ENCODE results near the gene CR1L. TPM values are rescaled to one million over a fixed set of nuclear protein-coding genes. Genes with fewer than 3 reads are reported as not detected.

The CR1L gene
- total RNA-seq, 4 donors from 2014 or later, result not detected

- H3K36me3 ChIP-seq, result no peaks in the 10 kb centered on the region
- H3K9me3 ChIP-seq, result no peaks in the 10 kb centered on the region
- H3K4me1 ChIP-seq, result no peaks in the 10 kb centered on the region
- no peaks in the 10 kb centered on the region for H3K27me3 ChIP-seq
- intact Hi-C loops (cut with DNase I; ENCODE audit: low total_unique reads) (no loop called here), in situ Hi-C loops (cut with MboI; ENCODE audit: low sequenced_read_pairs in 4 of 4) (no loop called here)
- H3K4me3 ChIP-seq, result no peak overlapping the region
- DNase-seq, result no peak
- TF ChIP-seq CTCF (IDR thresholded peaks at IDR 0.05 in 4 of 5, conservative IDR thresholded peaks at IDR 0.05 in 1 of 5) (no peak), POLR2A (IDR thresholded peaks at IDR 0.05) (no peak)
- H3K27ac ChIP-seq, result no peak overlapping the region
- ATAC-seq, result no peak
Observed at GRCh38 chr1:207740207-207740606, 95.3 kb downstream of the CR1L start.

- Histone ChIP-seq H3K9me3 (no peaks in the 10 kb centered on the region), H3K27ac (no peak overlapping the region), H3K4me1 (no peaks in the 10 kb centered on the region), H3K27me3 (no peaks in the 10 kb centered on the region), H3K36me3 (no peaks in the 10 kb centered on the region), H3K4me3 (no peak overlapping the region)
- in situ Hi-C loops (cut with MboI; ENCODE audit: low sequenced_read_pairs in 4 of 4) (no loop called here), intact Hi-C loops (cut with DNase I; ENCODE audit: low total_unique reads) (no loop called here)
- ATAC-seq (no peak), DNase-seq (no peak)
- TF ChIP-seq POLR2A (IDR thresholded peaks at IDR 0.05), result no peak
- no peak for TF ChIP-seq CTCF (IDR thresholded peaks at IDR 0.05 in 4 of 5, conservative IDR thresholded peaks at IDR 0.05 in 1 of 5)
Observed at GRCh38 chr1:207742850-207743555, 98.1 kb downstream of the CR1L start.

- Histone ChIP-seq H3K9me3 (no peaks in the 10 kb centered on the region), H3K4me1 (no peaks in the 10 kb centered on the region), H3K27me3 (no peaks in the 10 kb centered on the region), H3K27ac (no peak overlapping the region), H3K36me3 (no peaks in the 10 kb centered on the region), H3K4me3 (no peak overlapping the region)
- ATAC-seq (no peak), DNase-seq (no peak)
- in situ Hi-C loops (cut with MboI; ENCODE audit: low sequenced_read_pairs in 4 of 4) (no loop called here), intact Hi-C loops (cut with DNase I; ENCODE audit: low total_unique reads) (no loop called here)
- TF ChIP-seq CTCF (IDR thresholded peaks at IDR 0.05 in 4 of 5, conservative IDR thresholded peaks at IDR 0.05 in 1 of 5), result no peak
Observed at GRCh38 chr1:207744000-207744534, 99.1 kb downstream of the CR1L start.

DNA sequence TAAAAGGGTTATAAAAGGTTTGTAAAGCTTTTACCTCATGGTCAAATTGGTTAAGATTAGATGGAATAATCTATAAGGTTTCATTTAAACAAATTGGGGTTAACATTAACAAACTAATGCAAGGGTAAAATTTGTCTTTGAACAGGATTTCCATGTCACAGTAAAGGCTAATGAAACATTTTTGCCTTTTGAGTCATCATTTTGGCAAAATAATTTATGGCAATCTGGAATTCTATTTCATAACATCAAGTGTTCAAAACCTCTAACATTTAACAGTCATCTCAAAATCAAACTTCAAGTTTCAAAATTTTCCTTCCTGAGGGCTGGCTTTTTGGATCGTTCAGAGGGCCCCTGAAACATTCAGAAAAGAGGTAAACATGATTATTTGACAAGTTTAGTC lies 100.4 kb downstream of the CR1L start:
- no peak for DNase-seq
- peaks cover 0 to under 1% of the 10 kb centered on the region in 2 donors for H3K4me1 ChIP-seq
- TF ChIP-seq POLR2A (IDR thresholded peaks at IDR 0.05), result no peak
- TF ChIP-seq CTCF (IDR thresholded peaks at IDR 0.05 in 4 of 5, conservative IDR thresholded peaks at IDR 0.05 in 1 of 5), result no peak
- intact Hi-C loops (cut with DNase I; ENCODE audit: low total_unique reads), result no loop called here
- ATAC-seq, result no peak
- no peak overlapping the region for H3K4me3 ChIP-seq
- H3K36me3 ChIP-seq, result no peaks in the 10 kb centered on the region
- H3K27ac ChIP-seq, result no peak overlapping the region
- in situ Hi-C loops (cut with MboI; ENCODE audit: low sequenced_read_pairs in 4 of 4), result no loop called here
- H3K27me3 ChIP-seq, result no peaks in the 10 kb centered on the region
- H3K9me3 ChIP-seq, result no peaks in the 10 kb centered on the region

All from gastrocnemius medialis (tissue), 4 donors.